ENCODE measurements around the gene SSRP1.

SSRP1 gene

DNA sequence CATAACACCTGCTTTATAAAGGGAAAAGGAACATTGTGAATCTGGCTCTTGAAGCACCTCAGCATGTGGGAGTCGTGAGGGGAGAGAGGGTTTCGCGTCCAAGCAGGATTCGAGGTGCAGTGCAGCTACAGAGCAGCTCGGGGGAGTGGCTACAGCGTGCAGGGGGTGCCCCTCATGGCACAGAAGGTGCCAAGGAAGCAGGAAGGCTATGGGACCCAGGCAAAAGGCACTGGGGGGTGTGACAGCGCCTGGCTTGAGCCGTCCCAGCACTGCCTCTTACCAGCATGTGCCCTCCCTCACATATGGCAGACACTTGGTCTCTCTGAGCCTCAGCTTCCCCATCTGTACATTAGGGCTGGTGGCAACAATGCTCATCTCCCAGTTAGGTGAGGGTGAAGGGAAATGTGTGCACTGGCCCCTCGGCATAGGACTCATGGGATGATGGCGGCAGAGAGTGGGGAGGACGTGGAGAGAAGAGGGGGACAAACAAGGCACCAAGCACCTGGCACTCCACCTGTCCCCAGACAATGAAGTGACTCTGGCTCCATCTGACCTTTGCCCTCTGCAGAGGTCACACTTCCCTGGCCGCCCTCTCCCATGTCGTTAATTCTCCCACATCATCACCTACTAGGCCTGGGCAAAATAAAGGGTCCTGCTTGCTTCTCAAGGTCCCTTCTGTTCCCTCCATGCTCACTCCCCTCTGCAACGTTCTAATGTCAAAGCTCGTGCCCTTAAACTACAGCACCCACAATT, 21.3 kb downstream of the SSRP1 start:
- no peak for DNase-seq (ENCODE audit: low spot score)

DNA sequence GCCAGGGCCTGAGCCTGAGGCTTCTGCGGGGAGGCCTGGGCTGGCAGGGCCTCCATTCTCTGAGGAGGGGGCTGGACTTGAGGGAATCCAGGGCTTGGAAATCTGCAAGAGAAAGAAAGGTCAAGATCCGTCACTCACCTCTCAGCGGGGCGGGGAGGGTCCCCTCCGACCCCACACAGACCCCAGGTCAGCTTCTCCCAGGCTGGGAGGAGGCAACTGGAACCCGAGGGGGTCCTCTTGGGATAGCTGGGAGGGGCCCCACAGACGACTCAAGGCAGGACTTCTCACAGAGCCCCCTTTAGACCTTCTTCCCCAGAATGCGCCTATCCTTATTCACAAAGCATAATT, 21.9 kb downstream of the SSRP1 start:
- DNase-seq (ENCODE audit: low spot score), result no peak

DNA sequence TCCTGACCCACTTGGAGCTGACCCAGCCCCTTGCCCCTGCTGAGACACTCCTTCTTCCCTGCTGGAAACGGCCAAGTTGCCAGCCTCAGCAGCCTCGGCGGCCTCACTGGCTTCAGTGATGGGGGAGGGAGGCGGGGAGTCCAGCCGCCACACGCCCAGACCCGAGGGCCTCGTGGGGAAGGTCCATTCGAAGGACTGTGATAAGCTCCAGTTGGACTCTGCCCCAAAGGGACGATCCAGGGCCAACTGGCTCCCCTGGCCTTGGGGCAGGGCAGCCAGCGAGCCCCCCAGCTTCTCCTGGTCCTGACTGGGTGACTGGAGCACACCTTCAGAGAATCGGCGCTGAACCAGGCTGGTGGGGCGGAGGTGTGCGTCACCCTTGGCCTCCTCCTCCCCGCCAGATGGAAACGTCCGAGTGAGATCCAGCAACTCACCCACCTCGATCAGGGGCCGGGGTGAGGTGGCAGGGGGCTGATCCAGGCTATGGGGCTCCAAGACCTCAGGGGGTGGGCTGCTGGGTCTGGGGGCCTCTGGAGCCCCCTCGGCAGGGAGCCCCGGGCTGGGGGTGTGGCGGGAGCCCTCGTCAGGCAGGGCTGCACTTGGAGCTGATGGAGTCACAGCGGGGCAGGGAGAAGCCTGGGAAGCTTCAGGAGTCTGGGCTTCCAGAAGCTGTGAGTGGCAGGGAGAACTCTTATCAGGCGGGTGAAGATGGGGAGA, 22.5 kb downstream of the SSRP1 start:
- DNase-seq (ENCODE audit: low spot score), result no peak

DNA sequence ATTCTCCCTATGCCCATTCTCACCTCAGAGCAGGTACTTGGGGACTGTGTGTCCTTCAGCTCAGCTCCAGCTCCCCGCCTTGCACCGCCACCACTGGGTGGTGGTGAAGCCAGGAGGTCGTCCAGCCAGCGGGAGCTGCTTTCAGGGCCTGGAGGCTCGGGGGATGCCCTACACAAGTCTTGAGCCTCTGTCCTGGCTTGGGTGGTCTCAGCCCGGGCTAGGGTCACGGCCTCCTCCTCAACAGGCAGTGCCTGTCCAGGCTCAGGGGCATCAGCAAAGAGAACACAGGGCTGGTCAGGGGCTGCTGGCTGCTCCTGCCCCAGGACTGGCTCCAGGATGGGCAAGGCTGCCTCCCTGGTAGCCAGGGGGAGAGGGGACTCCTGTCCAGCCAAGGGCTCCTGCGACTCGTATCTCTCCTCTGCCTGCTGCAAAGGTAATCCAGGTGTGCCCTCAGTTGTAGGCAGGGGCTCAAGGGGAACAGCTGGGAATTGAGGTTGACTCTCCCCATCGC, 23.1 kb downstream of the SSRP1 start:
- no peak for DNase-seq (ENCODE audit: low spot score)

DNA sequence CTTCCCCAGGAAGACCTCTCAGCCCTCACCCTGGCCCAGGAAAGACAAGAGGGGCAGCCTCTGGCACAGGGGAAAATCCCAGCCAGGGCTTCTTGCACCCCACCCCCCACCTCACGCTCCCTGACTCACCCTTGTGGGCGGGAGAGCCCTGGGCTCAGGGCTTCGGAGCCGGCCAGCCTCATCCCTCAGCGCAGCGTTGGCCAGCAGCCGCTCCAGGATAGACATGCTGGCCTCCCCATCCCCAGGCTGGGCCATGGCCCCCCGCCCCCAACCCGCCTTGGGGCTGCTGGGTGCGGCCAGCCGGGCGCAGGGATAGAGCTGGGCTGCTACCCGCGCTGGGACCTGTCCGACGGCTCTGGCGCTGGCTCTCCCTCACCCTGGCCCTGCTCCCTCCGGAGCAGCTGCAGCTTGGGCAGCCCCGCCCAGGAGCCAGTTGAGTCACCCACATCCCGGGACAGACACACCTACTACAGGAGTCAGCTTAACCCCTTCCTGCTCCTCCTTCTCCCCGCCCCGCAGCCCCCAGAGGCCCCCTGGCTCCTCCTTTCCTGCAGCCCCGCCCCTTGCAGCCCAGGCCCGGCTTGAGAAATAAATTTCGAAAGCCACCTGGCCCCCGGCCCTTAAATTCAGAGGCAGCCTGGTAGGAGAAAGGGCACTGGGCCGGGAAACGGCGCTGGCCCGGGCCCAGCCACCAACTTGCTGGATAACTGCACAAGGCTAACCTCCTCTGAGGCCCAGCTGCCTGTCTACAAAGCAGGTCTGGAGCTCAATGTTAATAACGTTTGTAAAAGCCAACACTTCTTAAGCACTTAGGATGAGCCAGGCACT, 24.4 kb downstream of the SSRP1 start:
- no peak for DNase-seq (ENCODE audit: low spot score)

DNA sequence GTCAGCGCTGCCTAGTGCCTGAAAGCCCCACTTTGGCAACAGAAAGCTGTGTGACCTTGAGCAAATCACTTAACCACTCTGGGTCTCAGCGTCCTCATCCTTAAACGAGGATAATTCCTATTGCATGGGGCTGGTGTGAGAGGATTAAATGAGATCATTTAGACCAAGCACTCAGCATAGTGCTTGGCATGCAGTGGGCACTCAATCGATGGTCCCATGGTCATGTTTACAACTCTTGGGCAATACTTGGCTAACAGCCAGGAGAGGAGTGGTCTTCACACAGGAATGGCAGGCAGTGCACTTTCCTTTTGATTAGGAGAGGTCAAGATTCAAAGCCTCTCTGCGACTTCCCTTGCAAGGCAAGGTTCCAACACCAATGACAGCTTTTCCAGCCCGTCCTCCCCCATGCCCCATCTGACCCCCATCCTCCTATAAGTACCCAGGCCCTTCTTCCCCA, 25.0 kb downstream of the SSRP1 start:
- no peak for DNase-seq (ENCODE audit: low spot score)

DNA sequence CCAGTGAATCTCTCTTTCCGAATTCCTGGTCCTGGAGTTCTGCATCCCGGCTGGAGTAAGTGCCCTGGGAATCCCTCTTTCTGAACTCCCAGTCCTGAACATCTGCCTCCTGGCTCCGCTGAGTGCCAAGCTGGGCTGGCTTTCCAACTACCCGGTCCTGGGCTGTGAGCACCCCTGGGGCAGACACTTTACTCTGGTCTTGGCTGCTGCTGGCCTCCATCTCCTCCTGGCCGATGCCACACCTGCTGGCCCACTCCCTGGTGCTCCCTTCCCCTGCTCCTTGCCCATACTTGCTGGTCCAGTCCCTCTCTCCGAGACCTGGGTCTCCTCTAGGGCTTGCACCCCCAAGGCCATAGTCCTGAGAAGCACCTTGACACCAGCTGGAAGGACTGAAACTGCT, 25.6 kb downstream of the SSRP1 start:
- DNase-seq (ENCODE audit: low spot score), result no peak

DNA sequence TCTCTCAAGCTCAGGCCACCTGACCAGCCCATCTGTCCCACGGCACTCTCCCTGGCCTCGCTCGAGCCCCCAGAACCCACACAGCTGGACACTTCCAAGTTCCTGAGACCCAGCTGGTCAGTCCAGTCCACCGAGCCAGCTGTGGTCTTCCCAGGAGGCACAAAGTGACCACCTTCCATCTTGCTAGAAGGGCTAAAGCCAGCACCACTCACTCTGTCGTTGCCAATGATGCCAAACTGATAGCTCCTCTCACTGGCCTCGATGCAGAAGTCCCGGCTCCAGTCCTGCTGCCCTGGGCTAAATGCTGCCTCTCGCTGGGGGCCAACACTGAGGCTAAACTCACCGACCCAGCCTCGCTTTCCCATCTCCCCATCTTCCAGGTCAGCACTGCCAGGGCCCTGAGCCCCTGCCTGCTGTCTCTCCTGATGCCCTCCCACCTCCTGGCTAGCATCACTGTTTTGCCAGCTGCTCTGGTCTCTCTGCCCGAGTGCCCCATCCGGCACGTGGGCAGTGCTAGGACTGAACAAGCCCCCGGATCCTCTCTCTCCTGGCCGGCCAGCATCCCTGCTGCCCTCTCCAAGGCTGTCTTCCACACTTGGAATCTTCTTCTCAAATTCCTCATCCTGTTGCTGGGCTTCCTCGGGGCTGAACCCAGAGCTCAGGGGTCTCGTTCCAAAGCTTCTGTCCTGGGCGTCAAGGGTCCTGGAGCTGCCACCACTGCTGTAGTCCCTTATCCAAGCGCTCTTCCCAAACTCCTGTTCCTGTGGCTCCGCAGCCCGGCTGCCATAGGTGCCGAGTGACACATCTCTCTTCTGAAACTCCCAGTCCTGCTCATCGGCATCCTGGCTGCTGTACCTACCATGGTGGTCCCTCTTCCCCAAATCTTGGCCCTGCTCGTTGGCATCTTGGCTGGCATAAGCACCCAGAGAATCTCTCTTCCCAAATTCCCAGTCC, 26.3 kb downstream of the SSRP1 start:
- DNase-seq (ENCODE audit: low spot score), result no peak

DNA sequence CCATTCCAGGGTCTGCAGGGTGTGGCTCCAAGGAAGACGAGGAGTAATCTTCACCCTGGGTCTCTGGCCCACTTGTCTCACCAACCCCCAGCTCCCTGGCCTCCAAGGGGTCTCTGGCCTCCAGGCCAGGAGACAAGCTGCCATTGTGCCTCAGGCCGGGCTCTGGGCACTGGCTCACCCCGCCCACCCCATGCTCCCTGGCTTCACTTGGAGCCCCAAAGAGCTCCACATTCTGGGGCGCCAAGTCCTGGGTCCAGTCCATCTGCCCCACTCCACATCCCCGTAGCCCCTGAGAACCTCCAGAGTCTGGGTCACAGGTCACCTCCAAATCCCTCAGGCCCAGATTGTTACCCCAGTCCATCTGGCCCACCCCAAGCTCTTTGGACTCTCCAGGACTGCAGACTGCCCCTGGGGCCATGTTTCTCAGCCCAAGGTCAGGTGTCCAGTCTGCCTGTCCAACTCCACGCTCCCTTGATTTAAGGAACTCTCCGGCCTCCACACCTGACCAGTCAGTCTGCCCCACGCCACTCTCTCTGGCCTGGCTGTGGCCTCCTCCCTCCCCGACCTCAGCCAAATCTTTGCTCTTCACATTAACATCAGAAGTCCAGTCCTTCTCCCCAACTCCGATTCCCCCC, 27.1 kb downstream of the SSRP1 start:
- no peak for DNase-seq (ENCODE audit: low spot score)

DNA sequence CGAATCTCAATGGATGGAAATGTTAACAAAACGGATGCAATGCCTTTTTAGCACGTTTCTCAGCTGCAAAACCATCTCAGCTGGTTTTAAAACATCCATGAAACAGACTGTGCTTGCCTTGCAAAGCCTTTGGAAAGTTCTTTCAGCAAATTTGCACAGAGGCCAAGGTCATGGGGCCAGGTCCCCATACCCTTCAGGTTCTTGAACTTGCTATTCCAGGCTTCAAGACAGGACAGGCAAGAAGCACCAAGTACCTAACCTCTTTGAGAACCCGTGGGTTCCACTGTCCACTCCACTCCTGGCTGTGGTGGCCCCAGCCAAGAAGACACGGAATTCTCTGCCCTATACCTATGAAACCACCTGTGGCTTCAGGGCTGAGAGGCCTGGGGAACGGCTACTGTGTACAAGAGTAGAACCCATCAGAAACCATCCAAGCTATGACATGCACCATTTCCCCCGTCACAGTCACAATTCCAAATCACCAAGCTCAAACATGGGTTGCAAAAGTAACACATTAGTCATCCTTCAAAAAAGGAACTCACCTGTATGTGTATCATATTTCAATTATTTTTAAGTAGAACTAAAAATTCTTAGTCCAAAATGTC, 27.9 kb downstream of the SSRP1 start:
- DNase-seq (ENCODE audit: low spot score), result no peak

DNA sequence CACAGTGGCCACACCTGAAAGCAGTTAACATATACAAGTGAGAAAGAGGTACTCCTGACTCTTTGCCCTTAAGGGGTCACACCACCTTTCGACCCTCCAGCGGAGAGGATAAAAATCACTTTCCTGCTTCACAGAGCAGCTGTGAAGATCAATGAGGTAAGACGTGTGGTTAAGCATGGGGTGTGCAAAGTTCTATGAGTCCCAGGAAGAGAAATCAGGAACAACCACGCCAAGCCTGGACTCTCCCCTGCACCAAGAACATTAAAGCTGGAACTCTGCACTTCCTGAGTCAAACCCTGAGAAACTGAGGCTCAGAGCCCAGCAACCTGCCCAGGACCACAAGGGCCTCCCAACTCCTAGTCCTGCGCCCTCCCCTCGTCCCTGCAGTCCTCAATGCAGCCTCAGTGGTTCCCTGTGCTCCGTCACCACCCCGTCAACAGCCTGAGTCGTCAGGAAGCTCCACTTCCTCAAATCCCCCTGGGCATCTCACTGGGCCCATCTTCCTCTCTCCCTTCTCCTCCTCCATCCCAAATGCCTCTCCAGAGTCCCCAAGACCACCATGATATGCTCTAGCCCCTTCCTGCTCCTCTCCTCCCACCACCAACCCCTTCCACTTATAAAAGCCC, 28.6 kb downstream of the SSRP1 start:
- no peak for DNase-seq (ENCODE audit: low spot score)

DNA sequence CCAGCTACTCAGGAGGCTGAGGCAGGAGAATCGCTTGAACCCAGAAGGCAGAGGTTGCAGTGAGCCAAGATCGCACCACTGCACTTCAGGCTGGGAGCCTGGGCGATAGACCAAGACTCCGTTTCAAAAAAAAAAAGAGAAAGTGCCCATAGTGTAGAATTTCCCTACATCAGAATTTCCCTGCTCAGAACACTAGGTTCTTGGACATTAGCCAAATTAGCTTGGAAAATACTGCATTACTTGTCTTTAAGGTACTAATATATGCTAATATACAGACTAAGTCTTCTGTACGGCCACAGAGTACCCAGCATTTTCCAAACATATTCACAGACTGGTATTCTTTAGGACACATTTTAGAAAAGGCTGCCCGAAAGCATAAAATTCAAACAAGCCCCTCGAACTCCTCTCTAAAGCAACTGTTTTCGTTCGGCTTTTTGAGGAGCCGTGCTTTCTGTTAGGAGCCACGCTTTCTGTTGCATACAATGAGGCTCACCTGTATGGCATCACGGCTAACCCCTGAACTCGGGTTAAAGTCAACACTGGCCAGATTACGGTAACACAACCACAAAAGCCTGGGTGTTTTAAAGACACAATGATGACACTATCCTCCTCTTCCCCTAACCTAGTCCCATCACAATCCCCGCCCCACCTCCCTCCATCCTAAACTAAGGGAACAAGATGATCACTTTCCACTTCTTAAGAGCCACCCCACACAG, 29.4 kb downstream of the SSRP1 start:
- no peak for DNase-seq (ENCODE audit: low spot score)

DNA sequence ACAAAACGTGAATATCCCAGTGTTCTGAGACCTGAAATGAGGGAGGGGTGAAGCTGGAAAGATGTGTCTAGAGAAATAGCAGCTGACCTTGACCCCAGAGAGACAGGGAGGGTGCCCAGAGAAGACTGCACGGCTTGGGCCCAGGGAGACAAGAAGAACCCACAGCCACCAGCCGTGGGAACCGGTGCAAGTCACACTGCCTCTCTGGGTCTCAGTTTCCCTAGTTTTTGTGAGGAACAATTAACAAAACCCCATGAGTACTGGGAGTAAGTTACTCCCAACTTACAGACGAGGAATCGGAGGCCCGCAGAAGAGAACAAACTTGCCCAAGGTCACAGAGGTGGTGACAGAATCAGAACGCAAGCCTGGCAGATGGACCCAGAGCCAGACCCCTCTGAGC, 30.2 kb downstream of the SSRP1 start:
- DNase-seq (ENCODE audit: low spot score), result no peak

DNA sequence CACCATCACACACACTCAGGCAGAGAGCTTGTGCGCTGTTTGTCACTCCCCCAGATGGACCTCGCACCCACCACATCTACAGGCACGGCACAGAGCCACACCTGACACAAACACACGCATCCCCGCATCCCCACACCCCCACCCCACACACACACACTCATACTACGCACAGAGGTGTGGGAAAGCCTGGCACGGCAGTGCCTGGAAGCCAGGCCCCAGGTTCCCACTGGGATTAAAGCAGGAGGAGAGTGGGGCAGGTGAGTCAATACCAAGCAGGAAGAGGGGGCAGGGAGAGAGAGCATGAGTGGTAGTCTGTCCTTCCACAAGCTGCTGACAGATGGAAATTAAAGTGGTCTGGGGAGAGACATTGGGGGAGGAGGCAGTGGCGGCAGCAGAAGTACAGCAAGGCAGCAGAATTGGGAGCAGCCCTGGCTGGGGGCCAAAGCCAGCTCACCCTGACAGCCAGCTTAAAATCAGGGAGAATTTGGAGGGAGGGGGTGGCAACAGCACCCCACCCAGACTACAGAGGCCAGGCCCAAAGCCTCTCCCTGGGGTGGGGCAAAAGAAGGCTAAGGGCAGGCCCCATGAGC, 31.6 kb downstream of the SSRP1 start:
- no peak for DNase-seq (ENCODE audit: low spot score)

DNA sequence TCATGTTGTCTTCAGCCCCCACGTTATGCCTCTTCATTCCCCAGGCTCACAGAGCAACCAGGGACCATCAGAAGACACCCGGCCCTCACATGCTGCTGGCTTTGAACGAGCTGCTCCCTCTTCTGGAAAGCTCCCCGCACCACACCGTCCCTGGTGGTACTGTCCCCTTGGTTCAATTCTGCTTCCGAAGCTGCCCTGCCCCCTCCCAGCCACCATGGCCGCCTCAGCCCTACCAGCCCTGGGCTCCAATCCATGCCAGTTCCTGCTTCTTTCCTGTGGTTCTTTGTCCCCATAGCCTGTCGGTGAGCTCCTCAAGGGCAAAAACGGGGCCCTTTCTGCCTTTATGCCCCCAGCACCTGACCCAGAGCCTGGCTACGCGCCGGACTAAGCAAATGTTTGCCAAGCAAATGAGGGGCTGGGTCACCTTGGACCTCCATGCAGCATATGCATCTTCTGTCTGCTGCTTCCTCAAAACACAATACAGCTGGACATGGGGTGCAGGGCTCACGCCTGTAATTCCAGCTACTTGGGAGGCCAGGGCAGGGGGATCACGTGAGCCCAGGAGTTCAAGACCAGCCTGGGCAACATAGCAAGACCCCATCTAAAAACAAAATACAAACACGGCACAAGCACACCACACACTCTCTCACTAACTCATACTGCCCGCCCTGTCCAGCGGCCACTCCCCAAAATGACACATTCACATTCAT, 32.3 kb downstream of the SSRP1 start:
- no peak for DNase-seq (ENCODE audit: low spot score)

DNA sequence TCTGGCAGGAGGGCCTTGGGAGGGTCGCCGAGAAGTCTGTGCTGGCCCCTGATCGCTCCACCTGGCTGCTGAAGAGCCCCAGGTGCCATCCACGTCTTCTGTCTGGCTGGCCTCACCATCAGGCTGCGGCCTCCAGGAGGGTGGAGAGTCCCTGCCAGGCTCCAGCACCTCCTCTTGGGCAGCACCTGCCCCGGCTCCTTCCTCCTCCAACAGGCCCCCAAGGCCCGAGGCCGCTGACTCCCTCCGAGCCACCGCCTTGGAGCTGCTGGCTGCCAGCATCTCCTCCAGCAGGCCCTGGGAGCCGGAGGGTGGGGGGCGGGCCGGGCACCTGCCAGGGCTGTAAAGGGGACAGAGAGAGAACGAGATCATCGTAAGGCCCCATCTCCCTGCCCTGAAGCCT, 33.2 kb downstream of the SSRP1 start:
- DNase-seq (ENCODE audit: low spot score), result no peak

DNA sequence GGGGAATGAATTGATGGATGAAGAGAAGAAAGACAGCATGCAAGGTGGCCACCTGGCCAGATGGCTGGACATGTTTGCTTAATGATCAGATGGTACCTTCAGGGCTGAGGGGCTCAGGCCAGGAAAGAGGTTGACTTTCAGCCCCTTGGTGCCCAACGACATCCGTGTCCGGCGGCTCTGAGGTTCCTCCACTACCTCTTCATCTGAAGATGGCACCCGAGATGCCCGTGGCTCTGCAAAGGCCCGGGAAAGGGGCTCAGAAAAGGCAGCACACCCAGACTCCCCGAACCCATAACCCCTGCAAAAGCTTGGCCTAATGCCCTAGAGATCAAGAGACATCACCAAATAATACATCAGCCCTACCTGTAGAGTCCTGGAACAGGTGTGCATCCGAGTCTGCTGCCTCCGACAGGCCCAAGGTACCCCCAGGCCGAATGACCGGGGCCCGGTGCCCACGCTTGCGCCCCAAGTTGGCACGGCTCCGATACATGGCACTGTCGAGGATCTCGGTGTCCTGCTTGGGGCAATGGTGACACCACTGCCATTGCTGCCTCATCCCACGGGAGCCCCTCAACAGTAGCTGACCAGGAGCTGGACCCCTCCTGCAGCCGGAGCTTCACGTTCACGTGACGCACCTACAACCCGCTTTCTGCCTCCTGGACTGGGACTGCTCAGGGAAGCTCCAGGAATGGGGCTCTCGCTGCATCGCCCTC, 33.8 kb downstream of the SSRP1 start:
- no peak for DNase-seq (ENCODE audit: low spot score)

DNA sequence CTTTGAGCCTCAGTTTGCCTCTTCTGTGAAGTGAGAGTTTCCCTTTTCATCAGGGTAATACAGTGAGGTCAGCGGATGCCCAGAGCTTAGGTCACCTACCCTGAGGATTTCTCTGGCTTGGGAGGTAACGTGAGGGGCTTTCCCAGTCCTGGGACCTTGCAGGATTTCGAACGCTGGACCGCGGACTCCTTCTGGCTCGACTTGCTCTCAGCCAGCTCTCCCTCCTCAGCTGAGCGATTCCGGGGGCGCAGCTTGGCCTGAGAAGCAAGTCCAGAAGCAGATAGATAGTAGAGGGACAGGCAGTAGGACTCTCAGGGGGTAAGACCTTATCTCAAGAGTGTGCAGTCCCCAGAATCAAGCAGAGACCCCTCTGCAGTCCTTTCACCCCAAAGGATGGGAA, 34.9 kb downstream of the SSRP1 start:
- DNase-seq (ENCODE audit: low spot score), result no peak

Measured in pons (tissue), 1 donor.